Measurements from ENCODE around the gene KIF21B.

The KIF21B gene

DNA sequence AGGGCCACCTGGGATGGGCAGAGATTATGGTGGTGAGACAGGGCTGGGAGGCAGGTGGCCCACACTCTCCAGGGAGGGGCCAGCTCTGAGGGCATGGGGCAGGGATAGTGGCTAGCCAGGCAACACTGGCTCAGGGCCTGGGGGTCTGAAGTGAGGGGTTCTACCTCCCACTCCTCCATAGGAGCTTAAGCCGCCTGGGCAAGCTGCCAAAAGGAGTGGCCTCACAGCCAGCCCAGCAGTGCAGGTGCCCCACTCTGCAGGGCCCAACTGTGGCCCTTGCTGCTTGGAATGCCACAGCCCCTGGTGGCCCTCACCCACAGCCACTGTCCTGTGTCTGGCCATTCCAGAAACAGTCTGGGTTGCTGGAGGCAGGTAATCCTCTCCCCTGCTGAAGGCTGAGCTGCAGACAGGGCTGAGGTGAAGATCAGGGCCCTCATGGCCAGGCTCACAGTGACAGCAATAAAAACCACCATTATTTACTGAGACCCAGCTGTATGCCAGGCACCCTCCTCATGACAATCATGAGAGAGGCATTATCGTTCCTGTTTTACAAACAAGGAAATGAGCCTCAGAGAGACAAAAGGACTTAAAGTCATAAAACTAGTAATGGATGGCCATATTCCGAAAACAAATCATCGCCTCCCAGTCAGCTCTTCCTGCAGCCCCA is 31.0 kb downstream of the KIF21B start:
- no peak for DNase-seq (ENCODE audit: low read depth in 1 of 2, low spot score in 1 of 2)
- TF ChIP-seq JUND (IDR thresholded peaks at IDR 0.05; ENCODE audit: low read depth): no peak
- in situ Hi-C loops (cut with HindIII; ENCODE audit: low pct_unique_long_range_greater_than_20kb, low sequenced_read_pairs): no loop called here

DNA sequence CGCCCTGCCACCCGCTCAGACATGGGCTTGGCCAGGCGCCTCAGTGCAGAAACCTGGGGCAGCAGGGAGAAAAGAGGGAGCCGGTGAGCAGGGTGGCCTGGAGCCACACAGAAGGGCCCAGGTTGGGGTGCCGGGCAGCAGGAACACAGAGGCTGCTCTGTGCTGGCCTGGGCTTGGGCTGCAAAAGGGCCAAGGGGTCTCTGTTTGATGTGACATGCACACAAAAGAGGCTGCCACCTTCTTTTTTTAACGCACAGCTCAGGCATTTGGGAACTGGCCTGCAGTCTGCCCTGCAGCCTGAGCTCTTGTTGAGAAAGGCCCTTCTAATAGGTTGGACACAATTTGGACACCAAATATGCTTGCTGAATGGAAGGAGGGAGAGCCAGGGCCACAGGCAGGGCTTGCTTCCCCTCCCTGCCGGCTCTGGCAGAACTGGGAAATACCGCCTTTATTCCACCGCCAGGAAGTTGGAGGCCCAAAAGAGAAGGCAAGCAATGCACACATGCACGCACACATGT is 32.4 kb downstream of the KIF21B start:
- in situ Hi-C loops (cut with HindIII; ENCODE audit: low pct_unique_long_range_greater_than_20kb, low sequenced_read_pairs): no loop called here
- no peak for TF ChIP-seq JUND (IDR thresholded peaks at IDR 0.05; ENCODE audit: low read depth)
- DNase-seq (ENCODE audit: low read depth in 1 of 2, low spot score in 1 of 2): no peak

DNA sequence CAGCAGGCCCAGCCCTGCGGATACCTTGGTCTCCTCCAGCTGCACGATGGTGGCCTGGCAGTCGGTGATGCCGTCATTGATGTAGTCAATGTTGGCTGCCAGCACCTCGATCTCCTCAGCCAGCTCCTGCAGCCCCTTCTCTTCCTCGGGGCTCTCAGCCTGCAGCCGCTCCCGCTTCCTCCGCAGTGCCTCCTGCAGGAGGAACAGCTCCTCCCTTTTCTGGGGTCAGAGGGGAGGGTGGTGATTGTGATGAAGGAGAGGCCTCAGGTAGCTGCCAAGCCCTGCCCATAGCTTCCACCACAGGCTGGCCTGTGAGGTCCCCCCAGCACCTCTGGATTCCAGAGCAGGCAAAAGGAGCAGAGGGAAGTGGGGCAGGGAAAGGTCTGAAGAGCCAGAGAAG is 33.4 kb downstream of the KIF21B start:
- no peak for TF ChIP-seq JUND (IDR thresholded peaks at IDR 0.05; ENCODE audit: low read depth)
- in situ Hi-C loops (cut with HindIII; ENCODE audit: low pct_unique_long_range_greater_than_20kb, low sequenced_read_pairs): no loop called here
- DNase-seq (ENCODE audit: low read depth in 1 of 2, low spot score in 1 of 2): no peak

DNA sequence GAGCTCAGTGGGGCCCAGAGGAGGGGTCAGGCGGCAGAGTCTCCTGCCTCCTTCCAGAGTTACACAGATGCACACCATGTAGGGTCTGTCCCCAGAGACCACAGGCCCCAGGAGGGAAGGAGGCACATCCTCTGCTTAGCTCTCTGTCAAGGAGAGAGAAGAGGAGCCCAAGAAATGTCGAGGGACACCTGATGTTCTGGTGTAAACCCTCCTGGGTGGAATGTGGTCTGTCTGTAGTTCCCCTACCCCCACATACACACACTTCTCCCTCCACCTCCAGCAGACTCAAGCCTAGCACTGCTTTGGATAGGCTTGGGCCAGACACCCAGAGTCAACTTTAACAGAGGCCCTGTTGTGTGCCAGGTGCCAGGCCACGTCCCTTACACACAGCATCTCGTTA is 34.2 kb downstream of the KIF21B start:
- in situ Hi-C loops (cut with HindIII; ENCODE audit: low pct_unique_long_range_greater_than_20kb, low sequenced_read_pairs): no loop called here
- TF ChIP-seq JUND (IDR thresholded peaks at IDR 0.05; ENCODE audit: low read depth): no peak
- DNase-seq (ENCODE audit: low read depth in 1 of 2, low spot score in 1 of 2): no peak

DNA sequence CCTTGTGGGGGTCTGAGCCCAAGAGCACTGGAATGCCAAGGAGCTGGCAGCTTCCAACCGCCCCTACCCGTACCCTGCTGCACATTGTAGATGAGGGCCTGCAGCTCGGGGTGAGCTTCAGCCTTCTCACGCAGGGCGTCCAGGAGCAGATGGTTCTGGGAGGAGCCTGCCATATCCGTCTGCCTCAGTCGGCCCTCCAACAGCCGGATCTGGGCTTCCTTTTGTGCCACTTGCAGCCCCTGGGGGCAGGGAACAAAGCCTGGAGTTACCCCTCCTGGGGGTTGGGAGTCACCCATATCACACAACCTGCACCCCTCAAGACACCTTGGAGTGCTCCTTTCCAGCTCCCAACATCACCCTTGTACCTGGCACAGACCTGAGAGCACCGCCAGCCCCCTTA is 34.8 kb downstream of the KIF21B start:
- in situ Hi-C loops (cut with HindIII; ENCODE audit: low pct_unique_long_range_greater_than_20kb, low sequenced_read_pairs): no loop called here
- TF ChIP-seq JUND (IDR thresholded peaks at IDR 0.05; ENCODE audit: low read depth): no peak
- DNase-seq (ENCODE audit: low read depth in 1 of 2, low spot score in 1 of 2): no peak

DNA sequence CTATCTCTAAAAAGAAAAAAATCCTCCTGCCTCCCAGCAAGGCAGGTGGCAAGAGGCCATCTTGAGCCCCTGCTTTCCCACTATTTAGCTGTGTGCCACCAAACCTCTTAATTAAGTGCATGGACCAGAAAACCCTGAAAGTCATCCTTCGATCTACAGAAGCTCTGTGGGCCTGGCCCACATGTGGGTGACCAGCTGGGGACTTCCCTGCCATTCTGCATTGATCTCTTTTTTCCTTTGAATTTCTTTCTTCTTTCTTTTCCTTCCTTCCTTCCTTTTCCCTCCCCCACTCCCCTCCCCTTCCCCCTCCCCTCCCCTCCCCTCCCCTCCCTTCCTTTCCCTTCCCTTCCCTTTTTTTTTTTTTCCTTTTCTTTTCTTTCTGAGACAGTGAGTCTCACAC is 38.0 kb downstream of the KIF21B start:
- no peak for DNase-seq (ENCODE audit: low read depth in 1 of 2, low spot score in 1 of 2)
- TF ChIP-seq JUND (IDR thresholded peaks at IDR 0.05; ENCODE audit: low read depth): no peak
- in situ Hi-C loops (cut with HindIII; ENCODE audit: low pct_unique_long_range_greater_than_20kb, low sequenced_read_pairs): no loop called here

DNA sequence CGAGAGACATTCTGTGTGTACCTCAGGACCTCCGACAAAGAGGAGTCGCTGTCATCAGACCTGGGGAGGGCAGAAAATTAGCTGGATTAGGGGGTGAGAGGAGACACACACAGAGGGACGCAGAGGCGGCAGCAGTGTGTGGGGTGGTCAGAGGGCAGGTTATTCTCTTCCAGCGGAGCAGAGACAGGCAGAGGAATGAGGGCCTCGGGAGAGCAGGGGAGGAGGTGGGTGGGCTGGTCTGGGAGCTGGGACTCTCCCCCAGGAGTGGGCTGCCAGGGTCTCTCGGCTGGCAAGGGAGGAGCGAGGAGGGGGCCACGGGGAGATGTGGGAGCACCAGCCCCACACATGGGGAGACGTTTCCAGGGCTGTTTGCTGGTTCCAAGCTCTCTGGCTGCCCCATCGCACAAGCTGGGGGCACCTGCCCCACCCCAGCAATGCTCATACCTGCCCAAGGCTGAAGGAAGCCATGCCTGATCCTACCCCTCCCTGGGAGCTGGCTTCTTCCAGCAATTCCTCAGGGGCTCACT is 40.4 kb downstream of the KIF21B start:
- in situ Hi-C loops (cut with HindIII; ENCODE audit: low pct_unique_long_range_greater_than_20kb, low sequenced_read_pairs): no loop called here
- DNase-seq (ENCODE audit: low read depth in 1 of 2, low spot score in 1 of 2): no peak
- TF ChIP-seq JUND (IDR thresholded peaks at IDR 0.05; ENCODE audit: low read depth): no peak

DNA sequence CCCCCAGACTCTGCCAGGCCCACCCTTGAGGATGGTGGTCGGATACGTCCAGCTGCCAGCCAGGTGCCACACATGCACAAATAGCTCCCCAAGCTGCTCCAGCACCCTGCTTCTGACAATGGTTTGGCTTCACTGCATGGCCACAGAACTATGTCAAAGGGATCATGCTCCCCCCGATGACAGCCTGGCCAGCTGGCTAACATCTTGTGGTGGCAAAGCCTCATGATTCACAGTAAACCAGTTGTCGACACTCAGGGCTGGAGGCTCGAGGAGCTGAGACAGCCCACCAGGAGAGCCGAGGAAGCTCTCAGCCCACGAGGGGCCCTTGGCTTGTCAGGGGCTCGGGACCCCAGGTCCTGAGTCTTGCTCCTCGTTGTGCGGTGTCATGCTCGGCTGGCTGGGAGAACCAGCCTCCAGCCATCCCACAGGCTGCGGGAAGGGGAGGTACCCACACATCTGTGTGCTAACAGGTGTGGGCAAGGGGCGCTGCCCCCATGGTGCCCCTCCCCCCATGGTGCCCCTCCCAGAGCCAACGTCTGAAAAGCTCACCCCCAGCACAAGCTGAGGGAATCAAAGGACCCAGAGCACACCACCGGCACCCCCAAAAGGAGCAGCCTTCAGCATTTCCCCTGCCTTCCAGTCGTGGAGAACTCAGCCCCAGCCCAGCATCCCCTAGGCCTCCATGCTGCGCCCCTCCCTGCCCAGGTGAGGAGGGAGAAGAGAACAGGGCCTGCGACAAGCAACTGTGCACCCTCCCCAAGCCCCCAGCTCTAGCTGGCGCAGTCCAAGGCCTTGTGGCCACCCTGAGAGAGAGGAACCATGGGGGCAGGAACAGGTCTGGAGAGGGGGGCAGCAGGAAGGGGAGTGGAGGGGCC is 41.2 kb downstream of the KIF21B start:
- TF ChIP-seq JUND (IDR thresholded peaks at IDR 0.05; ENCODE audit: low read depth): no peak
- no peak for DNase-seq (ENCODE audit: low read depth in 1 of 2, low spot score in 1 of 2)
- in situ Hi-C loops (cut with HindIII; ENCODE audit: low pct_unique_long_range_greater_than_20kb, low sequenced_read_pairs): no loop called here

DNA sequence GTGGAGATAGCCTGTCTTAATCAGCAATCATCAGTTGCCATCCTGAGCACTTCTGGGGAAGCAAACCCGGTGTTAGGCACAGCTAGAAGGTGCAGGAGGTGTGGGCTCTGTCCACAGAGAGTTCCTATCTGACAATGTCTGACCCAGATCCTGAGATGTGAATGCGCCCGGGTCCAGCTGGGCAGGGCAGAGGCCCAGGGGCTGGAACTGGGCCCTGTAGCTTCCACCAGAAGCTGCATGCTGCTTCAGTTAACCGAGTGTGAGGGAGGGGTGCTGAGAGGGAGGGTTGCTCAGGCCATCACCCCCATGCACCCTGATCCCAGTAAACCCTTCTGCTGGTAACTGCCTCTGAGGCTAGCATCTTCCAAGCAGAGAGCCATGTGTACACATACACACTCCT is 42.2 kb downstream of the KIF21B start:
- TF ChIP-seq JUND (IDR thresholded peaks at IDR 0.05; ENCODE audit: low read depth): no peak
- no peak for DNase-seq (ENCODE audit: low read depth in 1 of 2, low spot score in 1 of 2)
- in situ Hi-C loops (cut with HindIII; ENCODE audit: low pct_unique_long_range_greater_than_20kb, low sequenced_read_pairs): no loop called here

DNA sequence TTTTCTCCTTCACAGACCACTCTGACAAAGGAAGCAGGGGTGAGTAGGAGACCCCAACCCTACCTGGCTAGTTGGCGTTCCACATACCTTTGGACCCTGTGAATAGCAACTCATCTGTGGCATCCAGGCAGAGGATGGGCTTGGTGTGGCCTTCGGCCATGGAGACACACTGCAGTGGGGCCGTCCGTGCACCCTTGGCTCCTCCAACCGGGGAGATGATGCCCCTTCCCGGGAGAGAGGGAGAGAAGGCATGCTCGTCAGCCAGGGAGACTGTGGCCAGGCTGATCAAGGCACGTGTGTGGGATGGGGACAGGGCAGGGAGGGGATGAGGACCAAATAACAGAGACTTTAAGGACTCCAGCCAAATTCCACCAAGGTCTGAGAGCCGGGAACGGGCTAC is 42.6 kb downstream of the KIF21B start:
- DNase-seq (ENCODE audit: low read depth in 1 of 2, low spot score in 1 of 2): no peak
- no peak for TF ChIP-seq JUND (IDR thresholded peaks at IDR 0.05; ENCODE audit: low read depth)
- in situ Hi-C loops (cut with HindIII; ENCODE audit: low pct_unique_long_range_greater_than_20kb, low sequenced_read_pairs): no loop called here

DNA sequence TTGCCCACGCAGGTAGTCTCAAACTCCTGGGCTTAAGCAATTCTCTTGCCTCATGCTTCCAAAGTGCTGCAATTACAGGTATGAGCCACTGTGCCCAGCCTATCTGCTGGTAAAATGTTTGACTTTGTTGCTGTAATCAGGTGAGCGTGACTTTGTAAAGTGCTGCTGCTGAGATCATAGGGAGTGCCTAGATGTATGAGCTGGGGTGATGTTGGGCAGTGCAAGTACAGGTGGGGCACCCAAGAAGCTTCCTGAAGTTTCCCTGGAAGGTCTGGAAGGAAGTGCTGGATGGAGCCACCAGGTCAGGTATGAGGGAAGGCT is 43.1 kb downstream of the KIF21B start:
- no peak for TF ChIP-seq JUND (IDR thresholded peaks at IDR 0.05; ENCODE audit: low read depth)
- no peak for DNase-seq (ENCODE audit: low read depth in 1 of 2, low spot score in 1 of 2)
- in situ Hi-C loops (cut with HindIII; ENCODE audit: low pct_unique_long_range_greater_than_20kb, low sequenced_read_pairs): no loop called here

DNA sequence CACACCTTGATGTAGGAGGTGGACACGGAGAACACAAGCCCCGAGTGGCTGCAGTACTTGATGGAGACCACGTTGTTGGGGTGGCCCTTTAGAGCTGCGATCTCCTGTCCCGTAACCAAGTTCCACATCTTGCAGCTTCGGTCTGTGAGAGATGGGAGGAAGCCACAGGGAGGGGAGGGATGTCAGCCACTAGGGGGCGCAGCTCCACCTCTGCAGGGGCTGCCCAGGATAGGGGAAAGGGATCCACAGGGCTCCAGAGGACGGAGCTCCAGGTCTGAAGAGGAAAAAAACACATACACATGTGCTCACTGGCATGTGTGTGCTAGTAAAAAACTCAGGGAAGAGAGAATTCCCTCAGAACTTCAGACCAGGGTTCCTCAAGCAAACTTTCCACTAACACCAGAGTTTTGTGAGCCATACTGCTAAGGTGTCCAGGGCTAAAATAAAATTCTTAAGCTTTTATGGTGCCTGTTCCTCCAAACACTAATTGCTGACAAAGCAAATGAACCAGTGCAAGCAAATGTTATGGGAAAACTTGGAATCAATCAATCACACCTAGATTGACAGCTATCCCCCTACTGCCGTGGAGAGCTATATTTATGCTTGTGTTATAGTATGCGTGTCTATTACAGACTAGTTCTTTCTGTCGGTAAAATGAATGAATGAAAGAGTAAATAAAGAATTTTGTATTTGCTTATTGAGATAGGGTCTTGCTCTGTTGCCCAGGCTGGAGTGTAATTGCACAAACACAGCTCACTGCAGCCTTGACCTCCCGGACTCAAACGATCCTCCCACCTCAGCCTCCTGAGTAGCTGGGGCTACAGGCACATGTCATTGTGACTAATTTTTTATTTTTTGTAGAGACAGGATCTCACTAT is 43.7 kb downstream of the KIF21B start:
- TF ChIP-seq JUND (IDR thresholded peaks at IDR 0.05; ENCODE audit: low read depth): no peak
- DNase-seq (ENCODE audit: low read depth in 1 of 2, low spot score in 1 of 2): peak; percentile 59 to 76
- in situ Hi-C loops (cut with HindIII; ENCODE audit: low pct_unique_long_range_greater_than_20kb, low sequenced_read_pairs): no loop called here
